HL-60 (cell line): ENCODE results near the gene GNAQ.
A peak's percentile ranks its signal among the peaks of the same experiment; 100 is the strongest.

Experiments
- DNase-seq, 2 experiments: peaks; one replicate each; pipeline ENCODE4 v3.0.0-alpha.2; 2010 to 2020; ENCODE audit warnings: low read depth in 1 of 2, low spot score in 1 of 2
- H3K27ac ChIP-seq: fragments of 250-450 bp; sonication (Bioruptor Pico); replicated peaks from 2 replicates; pipeline ENCODE4 v1.5.1; 2020; ENCODE audit warnings: mild to moderate bottlenecking, moderate library complexity
- H3K27me3 ChIP-seq: fragments of 250-450 bp; sonication (Bioruptor Pico); 2 replicates; pipeline ENCODE4 v1.5.1; 2021; ENCODE audit warnings: mild to moderate bottlenecking, moderate library complexity; ENCODE audit not compliant: insufficient read depth, poor library complexity, severe bottlenecking
- H3K4me3 ChIP-seq: replicated peaks from 2 replicates; pipeline ENCODE4 v1.5.1; 2011; ENCODE audit warnings: mild to moderate bottlenecking, control low read depth, low read length; ENCODE audit not compliant: insufficient read depth
- GABPA ChIP-seq: IDR thresholded peaks from 2 replicates; pipeline ENCODE4 v1.6.1; 2012; ENCODE audit warnings: low read depth
- POLR2AphosphoS5 ChIP-seq: IDR thresholded peaks from 2 replicates; pipeline ENCODE4 v1.6.1; 2012; ENCODE audit warnings: low read depth
- REST ChIP-seq: IDR thresholded peaks from 2 replicates; pipeline ENCODE4 v1.6.1; 2012; ENCODE audit warnings: low read depth; ENCODE audit not compliant: insufficient replicate concordance
- SPI1 ChIP-seq: IDR thresholded peaks from 2 replicates; pipeline ENCODE4 v1.6.1; 2012; ENCODE audit warnings: low read depth, mild to moderate bottlenecking, borderline replicate concordance
- TF ChIP-seq, protein P1 (sequence below): IDR thresholded peaks from one replicate; pipeline ENCODE4 v1.5.1; 2011; ENCODE audit warnings: low read length, control low read depth, inconsistent platforms; ENCODE audit not compliant: insufficient read depth

The GNAQ gene

DNA sequence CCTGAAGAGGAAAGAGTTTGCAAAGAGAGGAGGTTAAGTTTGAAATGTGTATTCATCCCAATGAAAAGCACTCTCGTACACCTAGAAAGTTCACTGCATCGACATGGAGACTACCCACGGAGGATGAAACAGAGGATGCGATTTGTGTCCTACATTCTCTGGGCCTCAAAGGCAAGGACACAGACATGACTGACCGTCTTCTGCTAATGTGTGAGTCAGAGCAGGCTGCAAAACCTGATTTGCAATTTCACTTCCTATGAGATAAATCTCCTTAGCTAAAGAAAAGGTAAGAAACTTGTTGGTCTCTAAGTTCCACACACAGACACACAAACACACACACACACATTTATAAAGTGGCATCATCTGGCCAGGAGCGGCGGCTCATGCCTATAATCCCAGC lies 98.6 kb downstream of the GNAQ start:
- Histone ChIP-seq H3K4me3 (no peak overlapping the region), H3K27ac (no peak overlapping the region), H3K27me3 (no peaks in the 10 kb centered on the region)
- TF ChIP-seq REST, result no peak
- no peak for TF ChIP-seq POLR2AphosphoS5
- TF ChIP-seq, protein P1, sequence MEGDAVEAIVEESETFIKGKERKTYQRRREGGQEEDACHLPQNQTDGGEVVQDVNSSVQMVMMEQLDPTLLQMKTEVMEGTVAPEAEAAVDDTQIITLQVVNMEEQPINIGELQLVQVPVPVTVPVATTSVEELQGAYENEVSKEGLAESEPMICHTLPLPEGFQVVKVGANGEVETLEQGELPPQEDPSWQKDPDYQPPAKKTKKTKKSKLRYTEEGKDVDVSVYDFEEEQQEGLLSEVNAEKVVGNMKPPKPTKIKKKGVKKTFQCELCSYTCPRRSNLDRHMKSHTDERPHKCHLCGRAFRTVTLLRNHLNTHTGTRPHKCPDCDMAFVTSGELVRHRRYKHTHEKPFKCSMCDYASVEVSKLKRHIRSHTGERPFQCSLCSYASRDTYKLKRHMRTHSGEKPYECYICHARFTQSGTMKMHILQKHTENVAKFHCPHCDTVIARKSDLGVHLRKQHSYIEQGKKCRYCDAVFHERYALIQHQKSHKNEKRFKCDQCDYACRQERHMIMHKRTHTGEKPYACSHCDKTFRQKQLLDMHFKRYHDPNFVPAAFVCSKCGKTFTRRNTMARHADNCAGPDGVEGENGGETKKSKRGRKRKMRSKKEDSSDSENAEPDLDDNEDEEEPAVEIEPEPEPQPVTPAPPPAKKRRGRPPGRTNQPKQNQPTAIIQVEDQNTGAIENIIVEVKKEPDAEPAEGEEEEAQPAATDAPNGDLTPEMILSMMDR, result no peak
- TF ChIP-seq GABPA, result no peak
- no peak for TF ChIP-seq SPI1
- no peak for DNase-seq

GRCh38 chr9:77929942-77930341 lies 101.7 kb downstream of the GNAQ start:
- Histone ChIP-seq H3K27ac (no peak overlapping the region), H3K4me3 (no peak overlapping the region), H3K27me3 (no peaks in the 10 kb centered on the region)
- TF ChIP-seq REST (no peak), POLR2AphosphoS5 (no peak), SPI1 (no peak), GABPA (no peak)
- TF ChIP-seq, protein P1, result no peak
- DNase-seq, result no peak

- DNase-seq, result peak in 1 of 2 experiments; percentile 34
- peak overlapping the region; percentile 63 for H3K27ac ChIP-seq
- TF ChIP-seq, protein P1, result no peak
- peak; percentile 6; the same call in 1 of the 2 replicates for TF ChIP-seq SPI1
- H3K4me3 ChIP-seq, result no peak overlapping the region
- H3K27me3 ChIP-seq, result no peaks in the 10 kb centered on the region
Observed at GRCh38 chr9:77927265-77927664, 104.3 kb downstream of the GNAQ start.

DNA sequence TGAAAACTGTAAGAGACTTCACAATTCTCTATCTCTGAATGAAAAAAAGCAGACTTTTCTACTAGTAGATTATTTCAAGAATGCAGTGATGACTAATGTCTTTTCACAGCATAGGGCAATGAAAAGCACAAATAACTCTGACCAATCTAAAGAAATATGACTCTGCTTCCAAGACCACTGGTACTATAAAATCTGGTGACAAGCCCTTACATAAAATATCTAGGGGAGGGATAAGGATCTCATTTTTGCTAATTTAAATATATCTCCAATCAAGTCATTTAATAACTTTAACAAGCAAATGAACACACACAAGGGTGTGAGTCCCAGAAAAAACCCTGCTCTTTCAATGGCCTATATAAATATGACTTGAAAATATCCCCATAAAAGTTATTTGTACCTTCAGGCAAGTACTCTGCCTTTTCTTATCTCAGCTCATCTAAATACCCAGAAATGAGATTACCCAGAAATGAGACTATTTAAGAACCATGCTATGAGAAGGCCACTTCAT lies 105.2 kb downstream of the GNAQ start:
- DNase-seq, result no peak
- TF ChIP-seq GABPA (no peak), REST (no peak), POLR2AphosphoS5 (no peak), SPI1 (no peak)
- TF ChIP-seq, protein P1, result no peak
- no peak overlapping the region for H3K4me3 ChIP-seq
- peak overlapping the region; percentile 63 for H3K27ac ChIP-seq
- no peaks in the 10 kb centered on the region for H3K27me3 ChIP-seq
